RWPE1 (cell line): ENCODE data around the gene EIF2B5.

Experiments used
- CTCF ChIA-PET: fragments of 350-600 bp; sonication (Branson Sonifier 250); formaldehyde crosslinking; extraction: SDS; loops from one replicate; lab custom pipeline; 2021; lab: Yijun Ruan, JAX
- POLR2A ChIA-PET: fragments of 400-600 bp; formaldehyde crosslinking; extraction: SDS; loops from one replicate; lab custom pipeline; 2020; ENCODE audit warnings: antibody characterized with exemption; ENCODE audit not compliant: low non-redundant PET; lab: Yijun Ruan, JAX
- DNase-seq: peaks from one replicate; pipeline ENCODE4 v3.0.0; 2012; ENCODE audit warnings: low spot score
- H3K27ac ChIP-seq: fragments of 450-650 bp; 2 replicates; pipeline ENCODE4 v1.5.1; 2017
- TF ChIP-seq, protein P1 (sequence below): fragments of 450-650 bp; conservative IDR thresholded peaks from 2 replicates; pipeline ENCODE4 v1.5.1; 2017; ENCODE audit warnings: low read depth, mild to moderate bottlenecking

The EIF2B5 gene

DNA sequence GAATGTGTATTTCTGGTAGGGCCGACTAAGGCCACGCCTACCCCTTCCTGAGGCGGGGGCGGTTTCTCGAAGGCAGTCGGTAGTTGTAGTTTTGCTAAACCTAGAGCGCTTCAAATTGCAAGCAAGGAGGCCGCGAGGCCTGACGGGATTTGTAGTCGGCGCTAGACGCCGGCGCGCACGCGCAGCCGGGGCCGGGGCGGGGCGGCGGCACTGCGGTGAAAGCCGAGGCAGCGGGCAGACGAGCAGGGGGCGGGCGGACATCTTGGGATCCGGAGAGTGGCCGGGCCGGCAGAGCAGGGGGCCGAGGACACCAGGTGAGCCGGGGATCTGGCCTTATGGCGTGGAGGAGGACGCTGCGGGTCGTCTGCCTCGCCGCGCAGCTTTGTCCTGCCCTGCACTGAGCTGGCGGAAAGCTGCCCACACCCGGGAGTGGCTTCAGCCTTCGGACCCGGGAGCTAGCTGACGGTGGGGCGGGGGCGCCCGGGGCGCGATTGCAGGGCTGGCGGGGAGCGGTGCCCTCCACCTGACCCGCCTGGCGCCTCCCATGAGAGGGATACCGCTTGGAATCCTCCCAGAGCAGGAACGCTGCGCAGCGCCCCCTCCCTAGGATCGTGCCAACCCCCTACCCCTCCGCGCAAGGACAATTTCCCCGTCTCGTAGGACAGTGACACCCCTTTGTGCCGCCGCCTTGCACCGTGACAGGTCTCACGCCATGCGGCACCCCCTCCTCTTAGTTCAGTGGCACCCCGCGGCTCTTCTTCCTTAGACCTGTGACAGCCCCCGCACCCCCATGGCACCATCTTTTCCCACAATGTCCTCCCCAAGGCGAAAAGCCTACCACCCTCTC, 39.7 kb downstream of the EIF2B5 start, which contains the start of gene AP2M1:
TSS of gene AP2M1 (plus strand) at position 210 of the 847 bp plus-strand sequence. CDS start 2,139 bp downstream, outside the sequence.
- H3K27ac ChIP-seq: peak within 1 kb of the TSS; percentile 94
- peak; percentile 97 for DNase-seq
- ChIA-PET CTCF (no interaction called here), POLR2A (interaction anchor here (0.6 kb wide), 1 partner anchor 21 kb away, joined by 3 read pairs; no protein-coding TSS in a partner anchor)
- TF ChIP-seq, protein P1, sequence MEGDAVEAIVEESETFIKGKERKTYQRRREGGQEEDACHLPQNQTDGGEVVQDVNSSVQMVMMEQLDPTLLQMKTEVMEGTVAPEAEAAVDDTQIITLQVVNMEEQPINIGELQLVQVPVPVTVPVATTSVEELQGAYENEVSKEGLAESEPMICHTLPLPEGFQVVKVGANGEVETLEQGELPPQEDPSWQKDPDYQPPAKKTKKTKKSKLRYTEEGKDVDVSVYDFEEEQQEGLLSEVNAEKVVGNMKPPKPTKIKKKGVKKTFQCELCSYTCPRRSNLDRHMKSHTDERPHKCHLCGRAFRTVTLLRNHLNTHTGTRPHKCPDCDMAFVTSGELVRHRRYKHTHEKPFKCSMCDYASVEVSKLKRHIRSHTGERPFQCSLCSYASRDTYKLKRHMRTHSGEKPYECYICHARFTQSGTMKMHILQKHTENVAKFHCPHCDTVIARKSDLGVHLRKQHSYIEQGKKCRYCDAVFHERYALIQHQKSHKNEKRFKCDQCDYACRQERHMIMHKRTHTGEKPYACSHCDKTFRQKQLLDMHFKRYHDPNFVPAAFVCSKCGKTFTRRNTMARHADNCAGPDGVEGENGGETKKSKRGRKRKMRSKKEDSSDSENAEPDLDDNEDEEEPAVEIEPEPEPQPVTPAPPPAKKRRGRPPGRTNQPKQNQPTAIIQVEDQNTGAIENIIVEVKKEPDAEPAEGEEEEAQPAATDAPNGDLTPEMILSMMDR: no peak

DNA sequence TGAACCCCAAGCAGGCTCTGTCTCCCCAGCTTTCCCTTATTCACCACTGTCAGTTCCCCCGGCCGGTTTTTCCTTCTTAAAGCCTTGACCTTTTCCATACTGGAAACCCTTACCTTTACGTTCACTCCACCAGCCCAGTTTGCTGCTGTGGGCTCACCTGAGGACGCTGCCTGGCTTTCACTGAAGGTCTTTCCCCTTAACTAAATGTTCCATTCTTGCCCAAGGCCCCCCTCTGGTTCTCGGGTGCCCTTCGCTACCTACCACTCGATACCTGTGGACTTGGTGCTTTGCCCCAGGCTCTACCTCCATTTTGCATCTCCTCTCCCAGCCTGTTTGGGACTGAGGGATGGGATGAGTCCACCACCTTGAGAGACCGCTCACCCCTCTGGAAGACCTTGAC, 40.3 kb downstream of the EIF2B5 start:
- TF ChIP-seq, protein P1: no peak
- POLR2A ChIA-PET: interaction anchor here (0.6 kb wide), 1 partner anchor 22 kb away, joined by 3 read pairs; no protein-coding TSS in a partner anchor
- peak overlapping the region; percentile 94 for H3K27ac ChIP-seq
- CTCF ChIA-PET: interaction anchor here (0.9 kb wide), 1 partner anchor 114 kb away, joined by 3 read pairs; no protein-coding TSS in a partner anchor
- DNase-seq: no peak

DNA sequence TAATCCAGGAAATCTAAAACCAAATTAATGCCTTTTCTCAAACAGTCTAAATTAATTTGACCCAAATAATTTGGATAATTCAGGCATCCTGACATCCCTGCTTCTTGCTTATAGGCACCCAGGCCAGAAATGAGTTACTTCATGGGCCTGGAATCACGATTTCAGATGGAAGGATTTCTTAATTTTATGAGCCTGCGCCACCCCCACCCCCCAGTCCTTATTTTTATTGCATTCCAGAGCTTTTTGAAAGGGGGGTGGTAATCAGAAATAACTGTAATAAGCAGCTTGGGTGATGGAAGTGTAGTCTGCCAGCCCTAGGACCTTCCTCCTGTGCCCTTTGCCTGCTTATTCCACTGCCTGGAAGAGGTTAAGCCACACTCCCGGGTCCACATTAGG, 40.8 kb downstream of the EIF2B5 start:
- ChIA-PET POLR2A (no interaction called here), CTCF (interaction anchor here (0.9 to 1.2 kb wide), 2 partner anchors 74 to 113 kb away, joined by 3 to 4 read pairs; no protein-coding TSS in a partner anchor)
- H3K27ac ChIP-seq: peak overlapping the region; percentile 94
- TF ChIP-seq, protein P1: no peak
- no peak for DNase-seq

DNA sequence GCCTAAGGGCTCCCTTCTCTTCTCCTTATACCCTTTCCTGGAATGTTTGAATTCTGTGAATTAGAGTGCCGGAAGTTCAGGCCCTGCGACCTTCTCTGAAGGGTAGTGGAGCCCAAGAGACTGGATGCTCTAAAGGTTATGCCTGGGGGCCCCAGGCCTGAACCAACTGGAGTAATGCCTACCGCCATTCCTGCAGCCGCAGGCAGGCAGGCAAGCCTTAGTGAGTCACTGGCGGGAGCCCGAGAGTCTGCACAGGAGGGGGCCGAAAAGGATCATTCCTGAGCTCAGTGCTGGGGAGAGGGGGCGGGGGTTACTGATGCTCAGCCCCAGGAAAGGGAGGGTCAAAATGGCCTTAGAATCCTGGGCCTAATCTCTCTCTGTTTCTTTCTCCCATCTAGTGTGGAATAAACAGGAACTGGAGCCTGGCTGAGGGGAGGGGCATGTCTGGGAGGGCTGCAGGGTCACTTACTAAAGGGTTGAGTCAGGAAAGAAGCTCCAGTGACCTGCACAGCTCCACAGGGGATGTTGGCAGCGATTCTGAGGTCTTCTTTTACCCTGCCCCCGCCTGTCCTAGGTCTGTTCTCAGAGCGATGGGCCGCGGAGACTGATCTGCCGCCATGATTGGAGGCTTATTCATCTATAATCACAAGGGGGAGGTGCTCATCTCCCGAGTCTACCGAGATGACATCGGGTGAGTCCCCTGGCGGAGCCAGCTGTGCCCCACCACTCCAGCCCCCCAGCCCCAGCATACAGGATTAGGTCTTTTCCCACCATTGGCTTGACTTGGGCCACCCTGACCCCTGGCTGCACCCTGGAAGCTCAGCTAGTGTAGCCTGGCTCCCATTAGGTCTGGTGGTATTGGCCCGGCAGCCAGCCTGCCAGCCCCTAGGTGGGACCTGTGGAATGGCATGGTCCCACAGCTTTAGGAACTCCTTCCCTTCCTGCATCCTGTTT, 41.5 kb downstream of the EIF2B5 start:
- ChIA-PET CTCF (interaction anchor here (0.8 to 1.2 kb wide), 3 partner anchors 50 to 113 kb away, joined by 3 to 6 read pairs (median 4); no protein-coding TSS in a partner anchor), POLR2A (interaction anchor here (0.5 to 0.9 kb wide), 3 partner anchors 10 to 18 kb away, joined by 3 to 5 read pairs (median 4); partner anchors contain the start of gene ABCF3)
- TF ChIP-seq, protein P1: no peak
- DNase-seq: peak; percentile 92
- H3K27ac ChIP-seq: peak overlapping the region; percentile 94

DNA sequence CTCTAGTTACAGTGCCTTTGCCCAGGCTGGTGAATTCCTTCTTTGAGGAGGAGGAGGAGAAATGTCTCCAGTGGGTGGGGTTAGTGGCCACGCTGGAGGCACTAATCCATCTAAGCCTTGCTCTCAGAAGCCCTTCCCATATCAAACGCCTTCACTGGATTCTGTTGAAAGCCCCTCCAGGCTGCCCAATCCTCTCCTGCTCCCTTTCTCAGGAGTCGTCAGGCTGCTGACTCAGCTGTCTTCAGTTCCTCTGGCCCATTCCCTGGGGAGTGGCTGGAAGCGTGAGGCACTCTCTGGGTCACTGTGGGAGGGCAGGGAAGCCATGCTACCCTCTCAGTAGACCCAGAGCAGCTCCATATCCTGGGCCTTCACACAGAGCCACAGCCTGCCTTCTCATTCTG, 42.2 kb downstream of the EIF2B5 start:
- ChIA-PET POLR2A (interaction anchor here (0.5 to 0.9 kb wide), 3 partner anchors 9 to 19 kb away, joined by 3 to 5 read pairs (median 4); partner anchors contain the start of gene ABCF3), CTCF (interaction anchor here (0.8 to 1.2 kb wide), 2 partner anchors 49 to 73 kb away, joined by 4 to 6 read pairs; no protein-coding TSS in a partner anchor)
- TF ChIP-seq, protein P1: no peak
- H3K27ac ChIP-seq: peak overlapping the region; percentile 94
- DNase-seq: no peak
